Measurements from ENCODE around the gene ISLR.

GRCh38 chr15:74197176-74197965, 23.9 kb downstream of the ISLR start:
- no peak for TF ChIP-seq CTCF (tag by site-specific recombination; IDR thresholded peaks at IDR 0.05)
- no peak for TF ChIP-seq ZNF280D (tag by site-specific recombination; IDR thresholded peaks at IDR 0.05)
- no peak for TF ChIP-seq ZNF239 (tag by site-specific recombination; IDR thresholded peaks at IDR 0.05)

Data from HEK293 (cell line).